SK-N-SH treated with all-trans-retinoic acid at 6 μM for 48 hours (cell line): ENCODE data around the gene GPATCH1.

Experiments
- ATAC-seq: fragments of 200-7000 bp; cut with Tn5 transposase; 3 replicates; pipeline ENCODE4 v1.9.1; 2020; ENCODE audit warnings: mild to moderate bottlenecking, moderate library complexity
- ARNTL ChIP-seq: fragments of 450-650 bp; formaldehyde crosslinking; IDR thresholded peaks from 2 replicates; pipeline ENCODE4 v1.5.0; 2020; ENCODE audit warnings: low read depth, mild to moderate bottlenecking, moderate library complexity, borderline replicate concordance
- BACH2 ChIP-seq: fragments of 250-450 bp; sonication (Bioruptor Pico); IDR thresholded peaks from 2 replicates; pipeline ENCODE4 v1.9.0; 2021; ENCODE audit warnings: mild to moderate bottlenecking, borderline replicate concordance
- CSDC2 ChIP-seq: fragments of 250-450 bp; sonication (Bioruptor Pico); IDR thresholded peaks from 2 replicates; pipeline ENCODE4 v1.5.0; 2020; ENCODE audit warnings: mild to moderate bottlenecking, moderate library complexity
- ESRRG ChIP-seq: fragments of 250-450 bp; sonication (Bioruptor Pico); IDR thresholded peaks from 2 replicates; pipeline ENCODE4 v1.6.1; 2021; ENCODE audit warnings: mild to moderate bottlenecking
- GLIS3 ChIP-seq: fragments of 250-450 bp; sonication (Bioruptor Pico); IDR thresholded peaks from 2 replicates; pipeline ENCODE4 v1.5.0; 2020; ENCODE audit warnings: mild to moderate bottlenecking, moderate library complexity
- ISL1 ChIP-seq: fragments of 250-450 bp; sonication (Bioruptor Pico); IDR thresholded peaks from 2 replicates; pipeline ENCODE4 v2.1.2; 2022; ENCODE audit warnings: mild to moderate bottlenecking, moderate library complexity
- OSR1 ChIP-seq: fragments of 250-450 bp; sonication (Bioruptor Pico); IDR thresholded peaks from 2 replicates; pipeline ENCODE4 v1.8.0; 2022; ENCODE audit warnings: moderate library complexity, mild to moderate bottlenecking, inconsistent platforms
- PATZ1 ChIP-seq: fragments of 250-450 bp; sonication (Bioruptor Pico); IDR thresholded peaks from 2 replicates; pipeline ENCODE4 v1.8.0; 2020; ENCODE audit warnings: mild to moderate bottlenecking, moderate library complexity, borderline replicate concordance
- PPARA ChIP-seq: fragments of 250-450 bp; sonication (Bioruptor Pico); IDR thresholded peaks from 2 replicates; pipeline ENCODE4 v1.5.0; 2020; ENCODE audit warnings: mild to moderate bottlenecking, borderline replicate concordance
- RARB ChIP-seq: fragments of 250-450 bp; sonication (Bioruptor Pico); IDR thresholded peaks from 2 replicates; pipeline ENCODE4 v1.8.0; 2021; ENCODE audit warnings: mild to moderate bottlenecking, moderate library complexity
- SNAI2 ChIP-seq: fragments of 250-450 bp; sonication (Bioruptor Pico); IDR thresholded peaks from 2 replicates; pipeline ENCODE4 v1.5.0; 2020; ENCODE audit warnings: mild to moderate bottlenecking, moderate library complexity
- TCF4 ChIP-seq: fragments of 250-450 bp; sonication (Bioruptor Pico); IDR thresholded peaks from 2 replicates; pipeline ENCODE4 v1.8.0; 2021; ENCODE audit warnings: mild to moderate bottlenecking, moderate library complexity, borderline replicate concordance
- ZC3H10 ChIP-seq: fragments of 250-450 bp; sonication (Bioruptor Pico); IDR thresholded peaks from 2 replicates; pipeline ENCODE4 v1.5.1; 2021; ENCODE audit warnings: mild to moderate bottlenecking, moderate library complexity
- ZNF565 ChIP-seq: fragments of 450-650 bp; formaldehyde crosslinking; conservative IDR thresholded peaks from 2 replicates; pipeline ENCODE4 v1.5.0; 2020; ENCODE audit warnings: low read depth, mild to moderate bottlenecking, moderate library complexity
- ZNF8 ChIP-seq: fragments of 450-650 bp; formaldehyde crosslinking; IDR thresholded peaks from 2 replicates; pipeline ENCODE4 v1.5.0; 2020; ENCODE audit warnings: mild to moderate bottlenecking, moderate library complexity
- TF ChIP-seq, protein P1 (sequence below): fragments of 250-450 bp; sonication (Bioruptor Pico); IDR thresholded peaks from 2 replicates; pipeline ENCODE4 v1.5.1; 2020; ENCODE audit warnings: low read depth, mild to moderate bottlenecking, moderate library complexity
- TF ChIP-seq, protein P2 (sequence below): fragments of 250-450 bp; sonication (Bioruptor Pico); IDR thresholded peaks from 2 replicates; pipeline ENCODE4 v1.5.0; 2020; ENCODE audit warnings: mild to moderate bottlenecking, moderate library complexity
- TF ChIP-seq, protein P3 (sequence below): fragments of 250-450 bp; sonication (Bioruptor Pico); IDR thresholded peaks from 2 replicates; pipeline ENCODE4 v1.5.1; 2021; ENCODE audit warnings: mild to moderate bottlenecking, moderate library complexity

GPATCH1 gene

GRCh38 chr19:33118643-33119042, 37.7 kb downstream of the GPATCH1 start:
- TF ChIP-seq ZNF565 (CRISPR knock-in tag) (no peak), TCF4 (CRISPR knock-in tag) (no peak), RARB (CRISPR knock-in tag) (no peak), OSR1 (CRISPR knock-in tag) (no peak), ESRRG (no peak), BACH2 (CRISPR knock-in tag) (no peak), PATZ1 (CRISPR knock-in tag) (no peak), ISL1 (CRISPR knock-in tag) (no peak), CSDC2 (CRISPR knock-in tag) (no peak), ZC3H10 (CRISPR knock-in tag) (no peak)
- TF ChIP-seq, protein P1, sequence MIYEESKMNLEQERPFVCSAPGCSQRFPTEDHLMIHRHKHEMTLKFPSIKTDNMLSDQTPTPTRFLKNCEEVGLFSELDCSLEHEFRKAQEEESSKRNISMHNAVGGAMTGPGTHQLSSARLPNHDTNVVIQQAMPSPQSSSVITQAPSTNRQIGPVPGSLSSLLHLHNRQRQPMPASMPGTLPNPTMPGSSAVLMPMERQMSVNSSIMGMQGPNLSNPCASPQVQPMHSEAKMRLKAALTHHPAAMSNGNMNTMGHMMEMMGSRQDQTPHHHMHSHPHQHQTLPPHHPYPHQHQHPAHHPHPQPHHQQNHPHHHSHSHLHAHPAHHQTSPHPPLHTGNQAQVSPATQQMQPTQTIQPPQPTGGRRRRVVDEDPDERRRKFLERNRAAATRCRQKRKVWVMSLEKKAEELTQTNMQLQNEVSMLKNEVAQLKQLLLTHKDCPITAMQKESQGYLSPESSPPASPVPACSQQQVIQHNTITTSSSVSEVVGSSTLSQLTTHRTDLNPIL (CRISPR knock-in tag) = no peak
- TF ChIP-seq, protein P2, sequence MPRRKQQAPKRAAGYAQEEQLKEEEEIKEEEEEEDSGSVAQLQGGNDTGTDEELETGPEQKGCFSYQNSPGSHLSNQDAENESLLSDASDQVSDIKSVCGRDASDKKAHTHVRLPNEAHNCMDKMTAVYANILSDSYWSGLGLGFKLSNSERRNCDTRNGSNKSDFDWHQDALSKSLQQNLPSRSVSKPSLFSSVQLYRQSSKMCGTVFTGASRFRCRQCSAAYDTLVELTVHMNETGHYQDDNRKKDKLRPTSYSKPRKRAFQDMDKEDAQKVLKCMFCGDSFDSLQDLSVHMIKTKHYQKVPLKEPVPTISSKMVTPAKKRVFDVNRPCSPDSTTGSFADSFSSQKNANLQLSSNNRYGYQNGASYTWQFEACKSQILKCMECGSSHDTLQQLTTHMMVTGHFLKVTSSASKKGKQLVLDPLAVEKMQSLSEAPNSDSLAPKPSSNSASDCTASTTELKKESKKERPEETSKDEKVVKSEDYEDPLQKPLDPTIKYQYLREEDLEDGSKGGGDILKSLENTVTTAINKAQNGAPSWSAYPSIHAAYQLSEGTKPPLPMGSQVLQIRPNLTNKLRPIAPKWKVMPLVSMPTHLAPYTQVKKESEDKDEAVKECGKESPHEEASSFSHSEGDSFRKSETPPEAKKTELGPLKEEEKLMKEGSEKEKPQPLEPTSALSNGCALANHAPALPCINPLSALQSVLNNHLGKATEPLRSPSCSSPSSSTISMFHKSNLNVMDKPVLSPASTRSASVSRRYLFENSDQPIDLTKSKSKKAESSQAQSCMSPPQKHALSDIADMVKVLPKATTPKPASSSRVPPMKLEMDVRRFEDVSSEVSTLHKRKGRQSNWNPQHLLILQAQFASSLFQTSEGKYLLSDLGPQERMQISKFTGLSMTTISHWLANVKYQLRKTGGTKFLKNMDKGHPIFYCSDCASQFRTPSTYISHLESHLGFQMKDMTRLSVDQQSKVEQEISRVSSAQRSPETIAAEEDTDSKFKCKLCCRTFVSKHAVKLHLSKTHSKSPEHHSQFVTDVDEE (CRISPR knock-in tag) = no peak
- ATAC-seq = no peak; the same call in 2 of the 3 replicates

GRCh38 chr19:33124207-33125098, 43.5 kb downstream of the GPATCH1 start:
- TF ChIP-seq ZNF565 (CRISPR knock-in tag) (no peak), ESRRG (no peak), TCF4 (CRISPR knock-in tag) (no peak), ZNF8 (CRISPR knock-in tag) (no peak), ZC3H10 (CRISPR knock-in tag) (no peak), GLIS3 (no peak), RARB (CRISPR knock-in tag) (no peak), BACH2 (CRISPR knock-in tag) (no peak), OSR1 (CRISPR knock-in tag) (no peak), ARNTL (CRISPR knock-in tag) (no peak), PPARA (no peak), SNAI2 (no peak), CSDC2 (CRISPR knock-in tag) (no peak)
- TF ChIP-seq, protein P2 (CRISPR knock-in tag) = no peak
- TF ChIP-seq, protein P3, sequence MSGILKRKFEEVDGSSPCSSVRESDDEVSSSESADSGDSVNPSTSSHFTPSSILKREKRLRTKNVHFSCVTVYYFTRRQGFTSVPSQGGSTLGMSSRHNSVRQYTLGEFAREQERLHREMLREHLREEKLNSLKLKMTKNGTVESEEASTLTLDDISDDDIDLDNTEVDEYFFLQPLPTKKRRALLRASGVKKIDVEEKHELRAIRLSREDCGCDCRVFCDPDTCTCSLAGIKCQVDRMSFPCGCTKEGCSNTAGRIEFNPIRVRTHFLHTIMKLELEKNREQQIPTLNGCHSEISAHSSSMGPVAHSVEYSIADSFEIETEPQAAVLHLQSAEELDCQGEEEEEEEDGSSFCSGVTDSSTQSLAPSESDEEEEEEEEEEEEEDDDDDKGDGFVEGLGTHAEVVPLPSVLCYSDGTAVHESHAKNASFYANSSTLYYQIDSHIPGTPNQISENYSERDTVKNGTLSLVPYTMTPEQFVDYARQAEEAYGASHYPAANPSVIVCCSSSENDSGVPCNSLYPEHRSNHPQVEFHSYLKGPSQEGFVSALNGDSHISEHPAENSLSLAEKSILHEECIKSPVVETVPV (CRISPR knock-in tag) = no peak
- no peak for ATAC-seq
